ENCODE results near the gene JOSD2.

JOSD2 gene

DNA sequence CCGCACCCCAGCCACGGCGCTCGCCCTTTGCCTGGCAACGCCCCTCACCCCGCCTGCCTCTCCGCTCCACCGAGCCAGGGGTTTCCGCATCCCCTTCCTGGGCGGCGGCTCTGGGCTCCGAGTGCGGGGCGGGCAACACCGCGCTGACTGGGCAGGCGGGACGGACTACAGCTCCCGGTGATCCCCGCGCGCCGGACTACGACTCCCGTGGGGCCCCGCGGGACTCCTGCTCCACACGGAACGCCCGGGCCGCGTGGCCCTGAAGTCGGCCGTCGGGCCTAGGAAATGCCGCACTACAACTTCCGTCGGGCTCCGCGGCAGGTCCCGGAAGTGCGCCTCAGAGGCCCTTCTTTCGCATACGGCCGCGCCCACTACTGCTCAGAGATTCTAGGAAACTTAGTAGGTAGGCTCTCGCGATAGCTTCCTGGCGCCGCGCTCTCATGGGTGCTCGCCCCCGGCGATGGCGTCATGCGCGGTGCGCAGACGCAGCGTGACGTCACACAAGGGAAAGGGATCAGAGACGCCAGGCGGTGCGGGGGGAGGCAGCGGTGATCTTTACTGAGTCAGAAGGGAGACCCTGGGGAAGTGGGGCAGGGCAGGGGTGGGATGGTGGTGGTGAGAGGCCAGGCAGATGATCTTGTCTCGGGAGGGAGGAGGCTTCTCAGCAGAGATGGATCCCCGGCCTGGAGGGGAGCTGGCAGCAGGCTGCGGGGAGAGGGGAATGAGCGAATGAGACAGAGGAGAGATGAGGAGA, at the start of gene JOSD2:
Gene JOSD2 (minus strand): TSS at position 123 of the 754 bp plus-strand sequence. CDS start 760 bp downstream, outside the sequence.
- peak; percentile 96 for DNase-seq (ENCODE audit: low spot score)

- DNase-seq (ENCODE audit: low spot score), result no peak
Observed at GRCh38 chr19:50559636-50560035, 48.6 kb upstream of the JOSD2 start.

DNA sequence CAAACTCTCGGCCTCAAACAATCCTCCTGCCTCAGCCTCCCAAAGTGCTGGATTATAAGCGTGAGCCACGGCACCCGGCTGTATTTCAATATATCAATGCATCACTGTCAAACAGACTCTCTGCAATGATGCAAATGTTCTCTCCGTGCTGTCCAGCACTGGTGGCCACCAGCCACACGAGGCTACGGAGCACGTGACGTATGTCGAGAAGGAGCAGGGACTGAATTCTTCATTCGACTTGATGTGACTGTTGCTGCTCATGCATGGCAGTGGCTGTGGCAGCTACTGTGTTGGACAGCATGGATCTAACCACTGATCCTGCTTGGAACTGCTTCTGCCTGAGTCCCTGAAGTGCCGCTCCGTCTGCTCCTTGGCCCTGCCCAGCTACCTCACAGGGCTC, 47.5 kb upstream of the JOSD2 start:
- no peak for DNase-seq (ENCODE audit: low spot score)

GRCh38 chr19:50558039-50558438, 47.0 kb upstream of the JOSD2 start:
- DNase-seq (ENCODE audit: low spot score), result no peak

DNA sequence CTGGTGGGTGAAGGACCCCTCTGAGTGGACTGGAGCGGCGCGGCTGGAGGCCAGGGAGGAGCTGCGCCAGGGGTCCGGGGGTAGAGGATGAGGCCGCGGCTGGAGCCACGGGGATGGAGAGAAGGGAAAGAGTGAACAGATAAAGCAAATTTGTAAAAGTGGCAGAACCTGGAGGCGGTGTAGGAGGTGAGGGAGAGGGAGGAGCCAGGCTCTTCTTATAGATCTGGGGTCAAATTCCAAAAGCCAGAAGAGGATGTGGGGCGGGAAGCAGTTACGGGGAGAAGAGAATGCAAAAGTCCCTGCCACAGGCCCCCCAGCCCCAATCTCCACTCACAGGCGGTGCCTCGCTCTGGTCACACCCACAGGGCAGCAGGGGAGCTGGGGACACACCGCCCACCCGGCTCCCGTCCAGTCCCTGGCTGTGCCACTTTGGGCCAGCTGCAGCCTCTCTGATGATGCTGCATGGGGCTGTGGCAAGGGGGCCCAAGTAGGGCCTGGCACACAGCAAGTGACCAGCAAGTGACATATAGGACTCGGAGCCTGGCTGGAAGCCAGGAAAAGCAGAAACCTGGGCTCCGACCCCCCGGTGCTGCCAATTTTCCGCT, 46.1 kb upstream of the JOSD2 start:
- no peak for DNase-seq (ENCODE audit: low spot score)

- peak; percentile 84 for DNase-seq (ENCODE audit: low spot score)
Observed at GRCh38 chr19:50556282-50557008, 45.5 kb upstream of the JOSD2 start.

DNA sequence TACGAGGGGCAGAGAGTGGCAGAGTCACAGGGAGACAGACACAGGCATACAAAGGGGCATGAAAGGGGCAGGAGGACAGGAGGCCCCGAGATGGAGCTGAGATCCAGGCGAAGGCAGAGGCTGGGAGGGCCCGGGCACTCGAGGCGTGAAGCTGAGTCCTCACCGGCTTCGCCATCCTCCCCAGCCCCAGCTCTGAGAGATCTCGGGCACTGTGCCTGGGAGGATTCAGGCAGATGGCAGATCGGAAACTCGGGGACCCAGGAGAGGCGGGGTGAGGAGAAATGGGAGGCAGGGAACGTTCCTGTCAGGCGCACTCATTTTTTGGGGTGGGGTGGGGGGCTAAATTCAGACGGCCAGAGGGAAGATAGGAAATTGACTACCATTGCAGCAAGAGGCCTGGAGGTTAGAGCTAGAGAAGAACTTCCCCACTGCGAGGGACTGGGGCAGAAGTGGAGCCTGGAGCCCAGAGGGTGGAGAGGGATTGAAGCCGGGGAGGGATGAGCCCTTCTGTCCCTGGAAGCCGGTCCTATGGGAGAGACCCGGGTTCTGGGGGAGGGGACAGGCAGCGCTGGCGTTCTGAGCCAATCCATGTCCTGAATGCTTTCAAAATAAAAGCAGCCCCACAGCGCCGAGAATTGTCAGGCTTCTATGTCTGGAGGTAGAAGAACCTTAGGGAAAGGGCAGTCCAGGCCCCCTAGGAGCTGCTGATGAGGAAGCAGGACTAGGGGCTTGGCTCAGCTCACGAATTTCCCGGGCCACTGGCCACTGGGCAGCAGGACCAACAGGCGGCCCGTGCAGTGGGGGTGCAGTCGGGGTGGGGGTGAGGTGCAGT, 44.7 kb upstream of the JOSD2 start:
- DNase-seq (ENCODE audit: low spot score), result no peak

DNA sequence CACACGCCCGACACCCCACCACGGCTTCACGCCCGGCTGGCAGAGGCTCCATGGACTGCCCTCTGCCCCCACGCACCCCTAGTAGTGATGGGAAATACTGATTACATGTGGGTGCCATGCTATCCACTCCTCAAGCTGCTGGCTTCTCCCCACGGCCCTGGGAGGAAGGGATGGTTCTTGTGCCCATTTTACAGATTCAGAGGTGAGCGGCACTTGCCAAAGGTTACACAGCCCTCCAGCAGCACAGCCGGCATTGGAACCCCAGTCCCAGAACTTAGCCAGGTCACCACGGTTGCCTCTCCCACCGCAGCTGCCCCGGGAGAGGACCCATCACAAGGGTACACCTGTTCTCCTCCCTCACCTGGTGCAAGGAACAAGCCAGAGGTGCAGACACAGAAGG, 44.0 kb upstream of the JOSD2 start:
- DNase-seq (ENCODE audit: low spot score), result no peak

DNA sequence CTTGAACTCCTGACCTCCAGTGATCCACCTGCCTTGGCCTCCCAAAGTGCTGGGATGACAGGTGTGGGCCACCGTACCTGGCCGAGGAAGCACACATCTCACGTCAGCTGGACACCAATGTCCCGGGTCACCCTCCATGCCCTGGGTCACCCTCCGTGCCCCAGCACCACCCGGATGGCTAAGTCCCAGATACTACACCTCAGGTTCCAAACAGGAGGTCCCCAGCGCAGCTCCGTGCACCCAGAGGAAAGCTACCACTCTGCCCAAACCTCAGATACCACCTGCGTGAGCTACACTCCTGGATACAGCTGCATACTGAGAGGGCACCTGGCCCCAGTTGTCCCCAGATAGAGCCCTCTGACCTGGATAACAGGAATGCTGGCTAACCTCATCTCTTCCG, 43.2 kb upstream of the JOSD2 start:
- no peak for DNase-seq (ENCODE audit: low spot score)

DNA sequence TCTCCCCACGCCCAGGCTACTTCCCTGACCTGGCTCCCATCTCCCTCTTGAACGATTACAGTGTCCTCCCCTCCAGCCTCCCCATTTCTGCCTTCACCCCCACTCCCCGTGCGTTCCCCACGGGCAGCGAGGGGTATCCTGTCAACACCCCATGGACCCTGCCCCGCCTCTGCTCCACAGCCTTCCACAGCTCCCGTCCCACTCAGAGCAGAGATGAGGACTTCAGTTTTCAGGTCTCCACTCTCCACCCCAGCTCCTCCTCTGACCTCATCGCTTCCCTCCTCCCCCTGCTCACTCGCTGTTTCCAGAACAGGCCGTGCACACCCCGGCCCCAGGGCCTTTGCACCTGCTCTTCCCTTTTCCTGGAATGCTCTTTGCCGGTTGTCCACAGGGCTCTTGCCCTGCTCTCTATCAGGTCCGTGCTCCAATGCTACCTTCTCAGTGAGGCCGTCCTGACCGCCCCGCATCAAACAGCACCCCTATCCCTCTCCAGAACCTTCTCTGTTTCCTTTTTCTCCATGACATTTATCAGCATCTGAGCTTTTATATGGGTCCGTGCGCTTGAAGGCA, 42.2 kb upstream of the JOSD2 start:
- no peak for DNase-seq (ENCODE audit: low spot score)

- no peak for DNase-seq (ENCODE audit: low spot score)
Observed at GRCh38 chr19:50552540-50552939, 41.5 kb upstream of the JOSD2 start.

GRCh38 chr19:50551715-50552187, 40.8 kb upstream of the JOSD2 start:
- no peak for DNase-seq (ENCODE audit: low spot score)

- DNase-seq (ENCODE audit: low spot score), result no peak
Observed at GRCh38 chr19:50551034-50551714, 40.2 kb upstream of the JOSD2 start.

- DNase-seq (ENCODE audit: low spot score), result no peak
Observed at GRCh38 chr19:50550594-50550966, 39.6 kb upstream of the JOSD2 start.

DNA sequence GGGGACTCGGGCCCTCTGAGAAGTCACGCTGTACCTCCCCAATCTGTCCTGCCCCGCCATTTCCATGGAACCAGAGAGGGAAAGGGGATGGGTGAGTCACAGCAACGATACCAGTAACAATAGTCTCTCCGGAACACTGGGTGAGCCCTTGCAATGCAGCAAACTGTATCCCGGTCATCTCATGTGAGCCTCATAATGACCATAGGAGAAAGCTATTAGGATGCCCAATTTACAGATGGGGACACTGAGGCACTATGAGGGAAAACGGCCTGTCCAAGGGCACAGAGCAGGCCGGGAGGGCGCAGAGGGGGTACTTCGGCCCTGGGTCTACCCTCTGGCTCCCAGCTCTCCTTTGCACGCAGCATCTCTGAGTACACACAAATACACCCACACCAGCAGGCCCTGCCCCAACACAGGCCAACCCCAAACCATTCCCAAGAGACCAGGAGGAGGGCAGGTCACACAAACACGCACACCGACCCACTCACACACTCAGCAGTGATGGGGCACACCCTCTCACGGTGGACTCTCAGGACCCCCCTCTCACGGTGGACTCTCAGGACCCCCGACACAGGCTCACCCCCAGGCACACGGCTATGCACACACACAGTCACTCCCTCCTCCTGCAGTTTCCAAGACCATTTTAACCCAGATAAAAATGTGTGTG, 39.1 kb upstream of the JOSD2 start:
- no peak for DNase-seq (ENCODE audit: low spot score)

GRCh38 chr19:50549059-50549926, 38.3 kb upstream of the JOSD2 start:
- DNase-seq (ENCODE audit: low spot score), result no peak

- DNase-seq (ENCODE audit: low spot score), result no peak
Observed at GRCh38 chr19:50548191-50549058, 37.4 kb upstream of the JOSD2 start.

GRCh38 chr19:50547385-50548190, 36.6 kb upstream of the JOSD2 start:
- no peak for DNase-seq (ENCODE audit: low spot score)

All from germinal center (tissue), 1 donor.